C4-2B (cell line): Measurements from ENCODE around the gene MED15.

ENCODE experiments used
- CTCF ChIP-seq: fragments of 450-650 bp; conservative IDR thresholded peaks from 2 replicates; pipeline ENCODE4 v1.5.1; 2017; ENCODE audit warnings: mild to moderate bottlenecking
- ZFX ChIP-seq: fragments of 450-650 bp; IDR thresholded peaks from 2 replicates; pipeline ENCODE4 v1.6.1; 2017

GRCh38 chr22:20584872-20585638 lies 77.6 kb downstream of the MED15 start:
- TF ChIP-seq CTCF (no peak), ZFX (no peak)
